OCI-LY3 (cell line): ENCODE results near the gene LMAN2L.

ENCODE experiments used
- EZH2phosphoT487 ChIP-seq: fragments of 200-600 bp; shearing (Covaris generic); IDR thresholded peaks from 2 replicates; pipeline ENCODE4 v1.6.1; 2018; ENCODE audit warnings: antibody characterized with exemption, mixed run types, low read depth
- TF ChIP-seq, protein P1 (sequence below): fragments of 200-600, 300-600 bp; sonication (generic); IDR thresholded peaks from 2 replicates; pipeline ENCODE4 v1.5.1; 2014; ENCODE audit warnings: antibody characterized with exemption, low read length, low read depth

DNA sequence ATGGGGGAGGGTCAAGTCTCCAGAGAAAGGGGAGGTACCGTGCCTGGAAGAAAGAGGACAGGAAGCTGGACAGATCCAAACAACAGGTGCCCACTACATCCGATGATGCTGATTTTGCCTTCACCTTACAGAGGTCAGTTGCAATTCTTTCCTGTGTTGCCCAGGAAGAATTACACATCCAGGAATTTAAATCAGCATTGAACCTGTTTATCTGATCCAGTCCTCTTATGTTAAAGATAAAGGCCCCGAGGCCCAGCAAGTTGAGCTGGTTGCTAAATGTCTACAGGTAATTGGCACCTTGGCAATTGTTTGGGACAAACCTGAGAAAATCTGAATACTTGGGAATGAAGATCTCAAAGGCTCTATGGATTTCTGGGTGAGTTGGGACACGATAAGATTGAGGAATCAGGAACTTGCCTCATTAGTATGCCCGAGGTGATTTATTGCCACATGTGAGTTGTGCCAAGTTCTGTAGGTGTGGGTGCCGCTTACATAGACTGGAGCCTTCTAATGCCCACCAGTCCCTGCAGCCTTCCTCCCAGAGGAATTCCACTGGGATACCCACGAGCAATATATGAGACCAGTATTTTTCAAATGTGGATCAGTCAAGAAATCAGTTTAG is 13.9 kb upstream of the LMAN2L start:
- TF ChIP-seq, protein P1, sequence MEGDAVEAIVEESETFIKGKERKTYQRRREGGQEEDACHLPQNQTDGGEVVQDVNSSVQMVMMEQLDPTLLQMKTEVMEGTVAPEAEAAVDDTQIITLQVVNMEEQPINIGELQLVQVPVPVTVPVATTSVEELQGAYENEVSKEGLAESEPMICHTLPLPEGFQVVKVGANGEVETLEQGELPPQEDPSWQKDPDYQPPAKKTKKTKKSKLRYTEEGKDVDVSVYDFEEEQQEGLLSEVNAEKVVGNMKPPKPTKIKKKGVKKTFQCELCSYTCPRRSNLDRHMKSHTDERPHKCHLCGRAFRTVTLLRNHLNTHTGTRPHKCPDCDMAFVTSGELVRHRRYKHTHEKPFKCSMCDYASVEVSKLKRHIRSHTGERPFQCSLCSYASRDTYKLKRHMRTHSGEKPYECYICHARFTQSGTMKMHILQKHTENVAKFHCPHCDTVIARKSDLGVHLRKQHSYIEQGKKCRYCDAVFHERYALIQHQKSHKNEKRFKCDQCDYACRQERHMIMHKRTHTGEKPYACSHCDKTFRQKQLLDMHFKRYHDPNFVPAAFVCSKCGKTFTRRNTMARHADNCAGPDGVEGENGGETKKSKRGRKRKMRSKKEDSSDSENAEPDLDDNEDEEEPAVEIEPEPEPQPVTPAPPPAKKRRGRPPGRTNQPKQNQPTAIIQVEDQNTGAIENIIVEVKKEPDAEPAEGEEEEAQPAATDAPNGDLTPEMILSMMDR: no peak
- no peak for TF ChIP-seq EZH2phosphoT487
